Mesothelial cell of epicardium (in vitro differentiated cells): Measurements from ENCODE around the gene SLC22A23. TPM values are rescaled to one million over a fixed set of nuclear protein-coding genes. Genes with fewer than 3 reads are reported as not detected.

Source experiments
- DNase-seq, 2 experiments: peaks; one replicate each; pipeline ENCODE4 v3.0.0; 2021; ENCODE audit warnings: low spot score in 2 of 2; ENCODE audit not compliant: unreplicated experiment in 2 of 2
- H3K27ac Mint-ChIP-seq: 2 replicates; pipeline ENCODE4 v1.8.0; 2021; ENCODE audit warnings: mixed read lengths
- H3K27me3 Mint-ChIP-seq: 2 replicates; pipeline ENCODE4 v1.8.0; 2021; ENCODE audit warnings: low read depth, mixed read lengths
- H3K36me3 Mint-ChIP-seq: 2 replicates; pipeline ENCODE4 v1.8.0; 2021; ENCODE audit warnings: mixed read lengths
- H3K4me1 Mint-ChIP-seq: 2 replicates; pipeline ENCODE4 v1.8.0; 2021; ENCODE audit warnings: mixed read lengths
- H3K4me3 Mint-ChIP-seq: 2 replicates; pipeline ENCODE4 v1.8.0; 2021; ENCODE audit warnings: mild to moderate bottlenecking, moderate library complexity, mixed read lengths
- H3K9me3 Mint-ChIP-seq: 2 replicates; pipeline ENCODE4 v1.8.0; 2021; ENCODE audit warnings: mixed read lengths
- CTCF ChIP-seq: fragments of 200-600 bp; sonication (generic); IDR thresholded peaks from one replicate; pipeline ENCODE4 v1.5.0; 2021; ENCODE audit warnings: antibody characterized with exemption; ENCODE audit not compliant: unreplicated experiment
- total RNA-seq: library from RNA; stranded (reverse); gene quantifications from 3 replicates; pipeline ENCODE4 v1.2.1, GENCODE V29; 2021

Gene SLC22A23
- total RNA-seq, 1 donor from 2014 or later: 25.0 TPM

GRCh38 chr6:3458706-3459421 lies 2.0 kb upstream of the SLC22A23 start:
- H3K27ac Mint-ChIP-seq: no peak overlapping the region
- H3K9me3 Mint-ChIP-seq: peaks cover 6% of the 10 kb centered on the region
- no peak for TF ChIP-seq CTCF
- H3K36me3 Mint-ChIP-seq: no peaks in the 10 kb centered on the region
- no peak overlapping the region for H3K4me3 Mint-ChIP-seq
- DNase-seq: no peak
- peaks cover 9% of the 10 kb centered on the region for H3K4me1 Mint-ChIP-seq
- peaks cover 6% of the 10 kb centered on the region for H3K27me3 Mint-ChIP-seq

DNA sequence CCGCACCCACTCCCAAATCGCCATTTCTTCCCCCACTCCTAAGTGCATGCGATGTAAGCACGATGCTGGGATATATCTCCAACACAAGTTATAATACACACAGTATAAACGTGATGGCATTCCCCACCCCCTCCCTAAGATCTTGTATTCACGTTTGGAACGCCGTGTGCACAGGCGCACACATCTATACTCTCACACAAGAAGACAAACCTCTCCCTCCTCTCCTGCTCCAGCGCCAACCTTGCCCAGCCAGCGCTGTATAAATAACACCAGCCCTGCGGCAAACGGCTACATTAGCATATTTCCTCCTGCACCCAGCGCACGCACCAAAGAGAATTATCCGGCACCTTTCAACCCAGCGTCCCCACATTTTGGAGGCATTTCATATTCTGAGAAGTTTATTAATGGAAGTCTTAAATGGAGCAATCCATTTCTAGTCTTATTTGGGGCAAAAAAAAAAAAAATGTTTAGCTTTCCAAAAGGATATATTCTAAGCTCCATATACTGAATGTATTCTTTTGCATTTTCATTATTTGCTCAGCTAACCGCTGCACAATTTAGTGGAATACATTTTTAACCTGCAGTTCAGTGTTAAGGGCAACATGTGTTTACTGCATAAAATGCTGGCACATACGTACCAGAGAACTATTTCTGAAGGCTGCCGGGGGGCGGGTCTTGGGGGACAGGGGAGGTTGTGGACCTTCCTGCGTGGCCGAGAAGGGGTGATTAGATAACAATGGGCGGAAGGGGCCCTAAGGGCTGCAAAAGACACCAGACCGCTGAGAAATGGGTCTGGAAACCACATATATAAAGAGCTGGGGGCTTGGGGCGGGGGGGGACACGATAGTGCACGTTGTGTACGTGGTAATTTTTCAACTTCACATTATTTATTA lies 1.1 kb upstream of the SLC22A23 start:
- no peak for TF ChIP-seq CTCF
- Mint-ChIP-seq H3K27ac (peak overlapping the region; percentile 32), H3K9me3 (peaks cover 5% of the 10 kb centered on the region), H3K36me3 (no peaks in the 10 kb centered on the region), H3K4me1 (peaks cover 9% of the 10 kb centered on the region), H3K4me3 (peak overlapping the region; percentile 72), H3K27me3 (peaks cover 6% of the 10 kb centered on the region)
- DNase-seq: peak in 1 of 2 experiments; percentile 45

DNA sequence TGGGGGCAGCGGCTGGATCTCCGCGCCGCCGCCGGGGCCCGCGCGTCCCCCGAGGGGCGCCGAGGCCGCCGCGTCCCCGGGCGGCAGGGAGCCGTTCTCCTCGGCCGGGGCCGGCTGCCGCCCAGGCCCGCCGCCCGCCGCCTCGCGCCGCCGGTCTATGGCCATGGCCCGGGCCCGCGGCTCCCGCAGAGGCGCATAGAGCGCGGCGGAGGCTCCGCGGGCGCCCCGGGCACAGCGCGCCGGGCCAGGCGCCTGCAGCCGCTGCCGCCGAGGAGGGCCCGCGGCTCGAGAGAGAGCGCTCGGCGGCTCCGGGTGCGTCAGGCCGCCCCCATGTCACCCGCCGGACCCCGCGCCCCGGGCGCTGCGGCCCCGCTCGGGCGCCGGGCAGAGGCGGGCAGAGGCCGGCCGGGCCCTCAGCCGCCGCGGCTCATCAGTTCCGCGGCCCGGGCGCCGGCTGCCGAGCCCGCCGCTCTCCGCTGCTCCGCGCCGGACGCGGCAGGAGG lies 404 bp downstream of the SLC22A23 start:
- Mint-ChIP-seq H3K9me3 (no peaks in the 10 kb centered on the region), H3K36me3 (no peaks in the 10 kb centered on the region), H3K27ac (no peak overlapping the region), H3K4me3 (no peak overlapping the region), H3K27me3 (peaks cover 6% of the 10 kb centered on the region), H3K4me1 (peaks cover 11% of the 10 kb centered on the region)
- no peak for TF ChIP-seq CTCF
- DNase-seq: no peak

DNA sequence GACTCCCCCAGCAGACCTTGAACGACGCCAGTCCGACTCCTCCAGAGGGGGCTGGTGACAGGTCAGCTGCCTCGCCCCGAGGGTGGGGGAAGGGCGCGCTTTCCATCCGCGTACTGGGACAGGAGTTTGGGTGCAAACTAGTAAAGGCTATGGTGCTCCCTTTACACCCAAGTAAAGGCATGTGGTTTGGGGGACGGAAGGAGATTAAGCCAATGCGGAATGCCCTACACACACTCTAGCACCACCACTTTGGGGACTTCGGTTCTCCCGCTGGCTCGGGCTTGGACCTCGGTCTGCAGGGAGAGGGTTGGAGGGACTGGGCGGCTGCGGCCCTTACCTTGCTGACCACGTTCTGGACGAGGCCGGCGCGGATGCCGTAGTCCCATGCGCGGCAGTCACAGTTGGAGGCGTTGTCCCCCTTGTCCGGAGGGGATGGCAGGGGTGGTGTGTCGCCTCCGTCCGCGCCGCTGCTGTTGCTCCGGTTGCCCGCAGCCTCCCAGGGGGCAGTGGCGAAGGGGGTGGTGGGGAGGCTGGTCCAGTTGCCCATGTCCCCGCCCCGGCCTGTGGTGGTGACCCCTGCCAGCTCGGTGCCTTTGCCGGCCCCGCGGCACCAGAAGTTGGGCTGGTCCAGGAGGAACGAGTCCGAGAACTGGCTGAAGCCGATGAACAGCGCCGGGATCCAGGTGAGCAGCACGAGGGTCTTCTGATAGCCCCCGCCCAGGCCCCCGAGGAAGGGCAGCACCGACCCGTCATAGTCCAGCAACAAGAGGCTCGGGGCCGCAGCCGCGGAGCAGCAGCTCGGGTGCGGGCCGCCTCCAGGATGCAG lies 1.1 kb downstream of the SLC22A23 start:
- Mint-ChIP-seq H3K9me3 (no peaks in the 10 kb centered on the region), H3K36me3 (no peaks in the 10 kb centered on the region), H3K27ac (no peak overlapping the region), H3K27me3 (peaks cover 6% of the 10 kb centered on the region), H3K4me1 (peaks cover 11% of the 10 kb centered on the region), H3K4me3 (no peak overlapping the region)
- TF ChIP-seq CTCF: no peak
- DNase-seq: peak in 1 of 2 experiments; percentile 51

- peaks cover 6% of the 10 kb centered on the region for H3K27me3 Mint-ChIP-seq
- no peak overlapping the region for H3K4me3 Mint-ChIP-seq
- no peak overlapping the region for H3K27ac Mint-ChIP-seq
- no peaks in the 10 kb centered on the region for H3K9me3 Mint-ChIP-seq
- TF ChIP-seq CTCF: no peak
- H3K4me1 Mint-ChIP-seq: peaks cover 11% of the 10 kb centered on the region
- H3K36me3 Mint-ChIP-seq: no peaks in the 10 kb centered on the region
- no peak for DNase-seq
These were observed 1.7 kb downstream of the SLC22A23 start for GRCh38 chr6:3455147-3455568.
